ENCODE results near the gene NUP205.

DNA sequence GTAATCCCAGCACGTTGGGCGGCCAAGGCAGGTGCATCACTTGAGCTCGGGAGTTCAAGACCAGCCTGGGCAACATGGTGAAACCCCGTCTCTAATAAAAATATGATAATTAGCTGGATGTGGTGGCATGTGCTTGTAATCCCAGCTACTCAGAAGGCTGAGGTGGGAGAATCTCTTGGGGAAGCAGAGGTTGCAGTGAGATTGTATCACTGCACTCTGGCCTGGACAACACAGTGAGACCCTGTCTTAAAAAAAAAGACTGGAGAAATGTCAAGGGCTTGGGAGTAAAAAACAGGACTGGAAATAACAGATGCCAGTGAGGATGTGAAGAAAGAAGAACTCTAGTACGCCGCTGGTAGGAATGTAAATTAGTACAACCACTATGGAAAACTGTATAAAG is 16.7 kb upstream of the NUP205 start:
- TF ChIP-seq POLR2A (IDR thresholded peaks at IDR 0.05; ENCODE audit: low read length) = no peak
- TF ChIP-seq GATA1 (IDR thresholded peaks at IDR 0.05; ENCODE audit: low read depth, low read length) = no peak

Measured in erythroblast (primary cell).